ENCODE measurements around the gene PITPNC1.

Gene PITPNC1

GRCh38 chr17:67452681-67453554 lies 75.8 kb downstream of the PITPNC1 start:
- Histone ChIP-seq H3K27ac (ENCODE audit: insufficient read depth, low read length, poor library complexity, severe bottlenecking) (peak overlapping the region; percentile 59), H3K36me3 (ENCODE audit: control insufficient read depth, insufficient read depth, low read length) (peaks cover 2% of the 10 kb centered on the region), H3K4me3 (ENCODE audit: insufficient read depth, low read depth, low read length, poor library complexity, severe bottlenecking) (no peak overlapping the region), H3K9me3 (ENCODE audit: control insufficient read depth, low read length) (no peaks in the 10 kb centered on the region), H3K4me1 (ENCODE audit: control insufficient read depth, insufficient read depth, low read length, poor library complexity, severe bottlenecking) (peaks cover 58% of the 10 kb centered on the region), H3K27me3 (replicated peaks; ENCODE audit: control insufficient read depth, insufficient read depth, low read length, poor library complexity, severe bottlenecking) (no peaks in the 10 kb centered on the region)
- DNase-seq, result no peak

DNA sequence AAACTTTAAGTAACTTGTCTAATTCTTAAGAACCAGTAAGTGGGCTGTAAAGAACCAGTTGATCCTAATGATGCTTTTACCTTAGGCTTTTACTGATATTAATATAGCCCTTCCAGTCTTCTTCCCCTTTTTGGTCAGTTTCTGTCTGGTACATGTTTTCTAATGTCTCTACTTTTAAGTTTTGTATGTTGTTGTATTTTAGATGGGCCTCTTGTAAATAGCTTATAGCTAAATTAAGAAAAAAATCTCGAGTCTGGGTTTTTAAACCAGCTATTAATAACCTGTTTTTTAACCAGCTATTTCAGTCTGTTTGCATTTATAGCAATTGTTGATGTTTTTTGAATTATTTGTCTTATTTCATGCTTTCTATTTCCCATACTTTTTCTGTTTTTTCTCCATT lies 79.0 kb downstream of the PITPNC1 start:
- Histone ChIP-seq H3K27me3 (replicated peaks; ENCODE audit: control insufficient read depth, insufficient read depth, low read length, poor library complexity, severe bottlenecking) (no peaks in the 10 kb centered on the region), H3K36me3 (ENCODE audit: control insufficient read depth, insufficient read depth, low read length) (peaks cover 6% of the 10 kb centered on the region), H3K4me1 (ENCODE audit: control insufficient read depth, insufficient read depth, low read length, poor library complexity, severe bottlenecking) (peaks cover 33% of the 10 kb centered on the region), H3K27ac (ENCODE audit: insufficient read depth, low read length, poor library complexity, severe bottlenecking) (no peak overlapping the region), H3K4me3 (ENCODE audit: insufficient read depth, low read depth, low read length, poor library complexity, severe bottlenecking) (no peak overlapping the region), H3K9me3 (ENCODE audit: control insufficient read depth, low read length) (no peaks in the 10 kb centered on the region)
- DNase-seq, result no peak

GRCh38 chr17:67456889-67457288 lies 79.8 kb downstream of the PITPNC1 start:
- Histone ChIP-seq H3K4me3 (ENCODE audit: insufficient read depth, low read depth, low read length, poor library complexity, severe bottlenecking) (no peak overlapping the region), H3K4me1 (ENCODE audit: control insufficient read depth, insufficient read depth, low read length, poor library complexity, severe bottlenecking) (peaks cover 35% of the 10 kb centered on the region), H3K27ac (ENCODE audit: insufficient read depth, low read length, poor library complexity, severe bottlenecking) (no peak overlapping the region), H3K27me3 (replicated peaks; ENCODE audit: control insufficient read depth, insufficient read depth, low read length, poor library complexity, severe bottlenecking) (no peaks in the 10 kb centered on the region), H3K36me3 (ENCODE audit: control insufficient read depth, insufficient read depth, low read length) (peaks cover 6% of the 10 kb centered on the region), H3K9me3 (ENCODE audit: control insufficient read depth, low read length) (no peaks in the 10 kb centered on the region)
- no peak for DNase-seq

DNA sequence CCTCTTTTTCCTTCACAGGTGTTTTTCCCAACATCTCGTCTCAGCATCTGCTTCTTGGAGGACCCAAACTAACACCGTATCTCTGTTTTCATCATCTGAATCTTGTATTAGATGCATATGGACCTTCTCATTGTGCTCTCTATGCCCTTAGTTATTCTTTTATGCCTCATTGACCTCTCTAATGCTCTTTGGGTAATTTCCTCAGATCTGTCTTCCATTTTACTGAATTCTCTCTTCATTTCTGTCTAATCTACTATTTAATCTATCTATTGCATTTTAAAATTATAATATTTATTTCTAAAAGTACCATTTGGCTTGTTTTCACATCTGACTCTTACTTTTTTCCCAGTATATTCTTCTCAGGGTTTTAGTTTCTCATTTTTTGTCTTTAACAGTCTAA lies 81.1 kb downstream of the PITPNC1 start:
- Histone ChIP-seq H3K36me3 (ENCODE audit: control insufficient read depth, insufficient read depth, low read length) (peaks cover 6% of the 10 kb centered on the region), H3K9me3 (ENCODE audit: control insufficient read depth, low read length) (no peaks in the 10 kb centered on the region), H3K27me3 (replicated peaks; ENCODE audit: control insufficient read depth, insufficient read depth, low read length, poor library complexity, severe bottlenecking) (no peaks in the 10 kb centered on the region), H3K4me3 (ENCODE audit: insufficient read depth, low read depth, low read length, poor library complexity, severe bottlenecking) (no peak overlapping the region), H3K4me1 (ENCODE audit: control insufficient read depth, insufficient read depth, low read length, poor library complexity, severe bottlenecking) (peaks cover 26% of the 10 kb centered on the region), H3K27ac (ENCODE audit: insufficient read depth, low read length, poor library complexity, severe bottlenecking) (no peak overlapping the region)
- no peak for DNase-seq

GRCh38 chr17:67459985-67460384 lies 82.9 kb downstream of the PITPNC1 start:
- Histone ChIP-seq H3K36me3 (ENCODE audit: control insufficient read depth, insufficient read depth, low read length) (peaks cover 6% of the 10 kb centered on the region), H3K4me1 (ENCODE audit: control insufficient read depth, insufficient read depth, low read length, poor library complexity, severe bottlenecking) (peaks cover 21% of the 10 kb centered on the region), H3K9me3 (ENCODE audit: control insufficient read depth, low read length) (no peaks in the 10 kb centered on the region), H3K27ac (ENCODE audit: insufficient read depth, low read length, poor library complexity, severe bottlenecking) (no peak overlapping the region), H3K4me3 (ENCODE audit: insufficient read depth, low read depth, low read length, poor library complexity, severe bottlenecking) (no peak overlapping the region), H3K27me3 (replicated peaks; ENCODE audit: control insufficient read depth, insufficient read depth, low read length, poor library complexity, severe bottlenecking) (no peaks in the 10 kb centered on the region)
- DNase-seq, result no peak

DNA sequence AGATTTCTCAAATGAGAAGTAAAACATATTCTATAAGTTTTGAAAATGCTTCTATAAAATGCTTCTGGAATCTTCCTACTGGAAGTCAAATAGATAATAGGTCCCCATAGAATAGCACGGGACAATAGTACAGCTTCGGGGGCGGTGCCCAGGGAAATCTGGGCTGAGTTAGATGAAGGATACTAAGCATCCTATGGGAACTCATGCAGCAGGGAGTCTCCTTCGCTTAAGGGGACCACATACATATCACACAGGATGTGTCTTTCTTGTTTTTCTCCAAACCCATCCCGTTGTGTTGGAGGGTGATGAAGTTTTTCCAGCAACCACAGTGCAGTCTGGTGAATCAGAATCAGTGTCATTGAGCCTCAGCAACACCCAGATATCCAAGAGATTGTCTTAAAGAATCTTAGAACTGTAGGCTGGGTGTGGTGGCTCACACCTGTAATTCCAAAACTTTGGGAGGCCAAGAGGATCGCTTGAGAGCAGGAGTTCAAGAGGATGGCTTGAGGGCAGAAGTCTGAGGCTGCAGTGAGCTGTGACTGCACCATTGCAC lies 84.2 kb downstream of the PITPNC1 start:
- no peak overlapping the region for H3K4me3 ChIP-seq (ENCODE audit: insufficient read depth, low read depth, low read length, poor library complexity, severe bottlenecking)
- DNase-seq, result no peak
- H3K4me1 ChIP-seq (ENCODE audit: control insufficient read depth, insufficient read depth, low read length, poor library complexity, severe bottlenecking), result peaks cover 19% of the 10 kb centered on the region
- no peak overlapping the region for H3K27ac ChIP-seq (ENCODE audit: insufficient read depth, low read length, poor library complexity, severe bottlenecking)
- H3K36me3 ChIP-seq (ENCODE audit: control insufficient read depth, insufficient read depth, low read length), result peaks cover 6% of the 10 kb centered on the region
- no peaks in the 10 kb centered on the region for H3K27me3 ChIP-seq (replicated peaks; ENCODE audit: control insufficient read depth, insufficient read depth, low read length, poor library complexity, severe bottlenecking)
- H3K9me3 ChIP-seq (ENCODE audit: control insufficient read depth, low read length), result no peaks in the 10 kb centered on the region

DNA sequence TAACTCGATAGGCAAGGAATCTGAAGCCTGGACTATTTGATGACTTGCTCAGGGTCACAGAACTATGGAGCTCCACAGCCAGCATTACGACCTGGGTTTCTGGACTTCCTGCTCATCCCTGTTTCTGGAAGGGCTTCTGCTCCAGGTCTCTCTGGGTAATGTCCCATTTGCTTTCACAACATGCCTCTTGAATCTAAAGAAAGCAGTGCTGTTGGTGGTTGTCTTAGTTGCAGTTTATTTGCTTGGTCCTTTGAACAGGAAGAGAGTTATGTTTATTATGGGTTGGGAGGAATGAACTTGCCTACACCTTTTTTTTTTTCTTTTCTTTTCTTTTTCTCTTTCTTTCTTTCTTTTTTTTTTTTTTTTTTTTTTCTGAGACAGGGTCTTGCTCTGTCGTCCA lies 84.8 kb downstream of the PITPNC1 start:
- Histone ChIP-seq H3K9me3 (ENCODE audit: control insufficient read depth, low read length) (no peaks in the 10 kb centered on the region), H3K36me3 (ENCODE audit: control insufficient read depth, insufficient read depth, low read length) (peaks cover 6% of the 10 kb centered on the region), H3K27ac (ENCODE audit: insufficient read depth, low read length, poor library complexity, severe bottlenecking) (no peak overlapping the region), H3K4me3 (ENCODE audit: insufficient read depth, low read depth, low read length, poor library complexity, severe bottlenecking) (no peak overlapping the region), H3K4me1 (ENCODE audit: control insufficient read depth, insufficient read depth, low read length, poor library complexity, severe bottlenecking) (peaks cover 18% of the 10 kb centered on the region), H3K27me3 (replicated peaks; ENCODE audit: control insufficient read depth, insufficient read depth, low read length, poor library complexity, severe bottlenecking) (no peaks in the 10 kb centered on the region)
- DNase-seq, result no peak

DNA sequence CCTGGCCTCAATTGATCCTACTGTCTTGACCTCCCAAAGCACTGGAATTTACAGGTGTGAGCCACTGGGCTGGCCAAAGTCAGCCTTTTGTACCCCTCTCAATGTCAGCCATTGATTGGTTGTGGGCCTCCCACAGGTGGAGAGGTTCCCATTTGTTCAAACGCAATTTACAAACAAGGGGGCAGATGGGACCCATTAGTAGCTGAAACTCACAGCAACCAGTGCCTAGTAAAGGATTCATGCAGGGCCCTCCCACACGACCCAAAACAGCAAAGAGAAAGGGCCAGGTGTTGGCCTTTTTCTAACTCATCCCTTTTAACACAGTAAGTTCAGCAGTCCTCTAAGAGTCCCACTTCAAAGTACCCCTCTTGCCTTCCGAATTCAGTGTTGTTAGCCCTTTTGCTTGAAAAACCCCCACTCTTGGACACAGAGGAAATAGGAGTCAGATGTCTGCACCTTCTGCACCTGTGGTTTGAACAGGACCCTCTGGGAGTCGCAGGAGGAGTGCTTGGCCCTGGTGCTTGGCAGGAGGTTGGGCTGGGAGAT lies 89.2 kb downstream of the PITPNC1 start:
- H3K9me3 ChIP-seq (ENCODE audit: control insufficient read depth, low read length), result no peaks in the 10 kb centered on the region
- no peaks in the 10 kb centered on the region for H3K27me3 ChIP-seq (replicated peaks; ENCODE audit: control insufficient read depth, insufficient read depth, low read length, poor library complexity, severe bottlenecking)
- peaks cover 43% of the 10 kb centered on the region for H3K4me1 ChIP-seq (ENCODE audit: control insufficient read depth, insufficient read depth, low read length, poor library complexity, severe bottlenecking)
- H3K27ac ChIP-seq (ENCODE audit: insufficient read depth, low read length, poor library complexity, severe bottlenecking), result no peak overlapping the region
- no peak overlapping the region for H3K4me3 ChIP-seq (ENCODE audit: insufficient read depth, low read depth, low read length, poor library complexity, severe bottlenecking)
- no peaks in the 10 kb centered on the region for H3K36me3 ChIP-seq (ENCODE audit: control insufficient read depth, insufficient read depth, low read length)
- DNase-seq, result no peak

DNA sequence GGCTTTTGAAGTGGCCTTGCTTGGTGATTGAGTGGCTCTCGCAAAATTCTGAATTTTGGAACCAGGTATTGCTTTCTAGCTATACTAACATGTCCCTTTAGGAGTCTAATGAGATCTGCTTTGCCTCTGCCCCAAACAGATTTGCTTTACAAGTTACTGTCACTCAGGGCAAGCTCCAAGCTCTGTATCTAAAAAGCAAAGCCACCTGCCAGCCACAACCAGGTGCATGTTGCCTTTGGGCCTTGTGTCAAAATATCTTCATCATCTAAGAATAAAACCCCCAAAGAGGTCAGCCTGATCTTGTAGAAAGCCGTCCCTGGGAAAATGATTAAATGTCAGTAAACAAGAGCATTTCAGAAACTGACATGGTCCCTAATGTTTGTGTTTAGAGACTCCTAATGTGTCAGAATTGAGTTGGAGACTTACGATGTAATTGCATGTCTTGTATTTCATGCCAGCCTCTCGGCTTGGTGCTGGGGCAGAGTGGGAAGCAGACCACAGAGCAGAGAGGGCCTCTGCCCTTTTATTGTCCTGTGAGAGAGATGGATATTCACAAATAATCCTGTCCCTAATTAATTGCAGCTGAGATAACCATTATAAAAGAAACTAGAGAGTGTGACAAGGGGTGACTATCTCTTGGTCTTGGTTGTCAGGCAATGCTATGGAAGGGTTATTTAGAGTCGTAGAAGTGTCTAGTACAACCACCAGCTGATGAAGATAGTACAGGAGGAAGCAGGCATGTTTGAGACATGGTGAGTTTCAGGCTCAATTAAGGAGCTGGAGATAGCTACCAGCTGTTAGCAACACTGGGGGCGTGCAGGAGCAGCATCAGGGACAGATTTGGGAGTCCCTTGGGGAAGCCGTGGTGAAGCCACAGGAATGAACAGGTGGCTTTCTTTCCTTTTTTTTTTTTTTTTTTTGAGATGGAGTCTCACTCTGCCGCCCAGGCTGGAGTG lies 90.7 kb downstream of the PITPNC1 start:
- Histone ChIP-seq H3K9me3 (ENCODE audit: control insufficient read depth, low read length) (no peaks in the 10 kb centered on the region), H3K27me3 (replicated peaks; ENCODE audit: control insufficient read depth, insufficient read depth, low read length, poor library complexity, severe bottlenecking) (no peaks in the 10 kb centered on the region), H3K27ac (ENCODE audit: insufficient read depth, low read length, poor library complexity, severe bottlenecking) (no peak overlapping the region), H3K4me1 (ENCODE audit: control insufficient read depth, insufficient read depth, low read length, poor library complexity, severe bottlenecking) (peaks cover 38% of the 10 kb centered on the region), H3K4me3 (ENCODE audit: insufficient read depth, low read depth, low read length, poor library complexity, severe bottlenecking) (no peak overlapping the region), H3K36me3 (ENCODE audit: control insufficient read depth, insufficient read depth, low read length) (no peaks in the 10 kb centered on the region)
- DNase-seq, result no peak
